Vagina (tissue), 2 donors: ENCODE data around the gene LDB2.

Experiments
- CTCF ChIP-seq, 3 experiments: fragments of 450-650 bp in 2 of 3; fragments of 200-600 bp in 1 of 3; sonication (generic) in 1 of 3; IDR thresholded peaks; one replicate each; pipeline ENCODE4 v1.5.1; 2017 to 2019; ENCODE audit warnings: antibody characterized with exemption in 3 of 3, mild to moderate bottlenecking in 2 of 3, moderate library complexity in 2 of 3
- POLR2A ChIP-seq, 2 donors: fragments of 450-650 bp; IDR thresholded peaks; one replicate each; pipeline ENCODE4 v1.6.1; 2017; ENCODE audit warnings: antibody characterized with exemption in 2 of 2, mild to moderate bottlenecking in 2 of 2, moderate library complexity in 2 of 2

GRCh38 chr4:16663732-16664131 lies 234.7 kb downstream of the LDB2 start:
- TF ChIP-seq CTCF (IDR thresholded peaks at IDR 0.05) (no peak), POLR2A (IDR thresholded peaks at IDR 0.05) (no peak)
